GM18502 (cell line): ENCODE results near the gene PSORS1C2.
"Not testable (repeated sequence)": the region's sequence is repeated elsewhere in the genome, so short reads cannot be mapped to it uniquely, and the experiment has no call there.

Experiments
- ATAC-seq: cut with Tn5 transposase; IDR thresholded peaks from one replicate; pipeline ENCODE4 v1.9.1; 2021; ENCODE audit warnings: mild to moderate bottlenecking; ENCODE audit not compliant: unreplicated experiment, poor library complexity

The PSORS1C2 gene

GRCh38 chr6:31168606-31169005 lies 29.7 kb upstream of the PSORS1C2 start:
- no peak for ATAC-seq

GRCh38 chr6:31165986-31166385 lies 27.1 kb upstream of the PSORS1C2 start:
- ATAC-seq, result no peak

- peak; percentile 79 for ATAC-seq
These were observed 26.4 kb upstream of the PSORS1C2 start for GRCh38 chr6:31165064-31165832.

GRCh38 chr6:31164475-31165063 lies 25.7 kb upstream of the PSORS1C2 start:
- ATAC-seq, result not testable (repeated sequence)

- no peak for ATAC-seq
These were observed 25.1 kb upstream of the PSORS1C2 start for GRCh38 chr6:31163922-31164321.

- ATAC-seq, result no peak
These were observed 23.7 kb upstream of the PSORS1C2 start for GRCh38 chr6:31162463-31163165.

GRCh38 chr6:31161216-31162126 lies 22.6 kb upstream of the PSORS1C2 start:
- no peak for ATAC-seq

GRCh38 chr6:31158863-31159855 lies 20.3 kb upstream of the PSORS1C2 start:
- no peak for ATAC-seq

- peak; percentile 76 for ATAC-seq
These were observed 19.4 kb upstream of the PSORS1C2 start, which contains the start of gene TCF19 for GRCh38 chr6:31158140-31158862. Gene TCF19 (plus strand): TSS chr6:31158589. CDS start chr6:31159470, 881 bp downstream.

GRCh38 chr6:31157513-31158139 lies 18.8 kb upstream of the PSORS1C2 start, which contains the start of gene CCHCR1:
Gene CCHCR1 (minus strand): TSS chr6:31157802. CDS start chr6:31157600, 202 bp downstream.
- peak; percentile 8 for ATAC-seq

- no peak for ATAC-seq
These were observed 17.8 kb upstream of the PSORS1C2 start for GRCh38 chr6:31156641-31157040.

- no peak for ATAC-seq
These were observed 15.6 kb upstream of the PSORS1C2 start for GRCh38 chr6:31154436-31154835.

GRCh38 chr6:31152781-31153180 lies 13.9 kb upstream of the PSORS1C2 start:
- ATAC-seq, result no peak

GRCh38 chr6:31149827-31150447 lies 11.1 kb upstream of the PSORS1C2 start:
- no peak for ATAC-seq

GRCh38 chr6:31145386-31145785 lies 6.5 kb upstream of the PSORS1C2 start:
- no peak for ATAC-seq

- ATAC-seq, result no peak
These were observed 6.1 kb upstream of the PSORS1C2 start for GRCh38 chr6:31144970-31145340.

GRCh38 chr6:31144296-31144969 lies 5.6 kb upstream of the PSORS1C2 start:
- ATAC-seq, result no peak
